Subcutaneous adipose tissue (tissue), 4 donors: Measurements from ENCODE around the gene AMN. TPM values are rescaled to one million over a fixed set of nuclear protein-coding genes. Genes with fewer than 3 reads are reported as not detected.

Experiments used
- CTCF ChIP-seq: fragments of 450-650 bp; IDR thresholded peaks from one replicate; pipeline ENCODE4 v1.5.1; 2016; ENCODE audit warnings: low read depth, mild to moderate bottlenecking, control low read depth, antibody characterized with exemption, moderate library complexity
- total RNA-seq, 4 donors: library from RNA; depleted of rRNA; stranded (reverse); fragments of >200 nt; gene quantifications; one replicate each; pipeline ENCODE4 v1.1.0, GENCODE V29; 2016

Gene AMN
- total RNA-seq, 4 donors from 2014 or later, result 0.66 to 1.9 TPM; not detected in 2

- no peak for TF ChIP-seq CTCF
These were observed 29.8 kb upstream of the AMN start for GRCh38 chr14:102892651-102893050.

GRCh38 chr14:102893452-102893851, 29.0 kb upstream of the AMN start:
- no peak for TF ChIP-seq CTCF

DNA sequence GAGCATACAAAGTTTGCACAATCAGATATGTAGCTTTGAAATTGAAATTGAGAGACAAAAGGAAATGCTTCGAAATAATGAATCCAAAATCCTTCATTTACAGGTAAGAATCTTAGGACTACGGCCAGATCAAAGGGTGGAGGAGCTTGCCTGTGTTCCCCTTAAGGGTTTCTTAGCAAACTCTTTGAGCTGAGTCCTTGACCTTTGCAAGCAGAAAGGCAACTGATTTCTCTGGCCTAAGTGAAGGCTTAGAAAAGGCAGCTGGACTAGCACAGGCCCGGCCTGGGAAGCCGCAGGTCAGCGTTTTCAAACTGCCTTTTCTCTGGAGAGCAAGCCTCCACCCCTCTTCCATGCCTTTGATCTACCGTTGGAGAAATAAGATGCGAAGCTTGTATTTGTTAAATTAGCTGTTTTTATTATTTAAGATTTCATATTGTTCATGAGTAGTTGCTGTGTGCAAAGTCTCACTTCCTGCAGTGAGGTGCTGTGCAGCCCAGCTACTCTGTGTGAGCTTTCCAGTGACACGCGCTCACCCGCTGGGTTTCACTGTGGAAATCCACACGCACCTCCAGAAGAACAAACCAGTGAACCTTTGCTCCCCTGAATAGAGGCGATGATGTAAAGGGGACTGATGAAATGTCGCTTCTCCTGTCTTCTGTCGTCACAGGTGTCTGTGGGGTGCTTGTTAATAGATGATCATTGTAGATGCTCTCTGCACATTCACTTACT, 25.0 kb upstream of the AMN start:
- no peak for TF ChIP-seq CTCF

DNA sequence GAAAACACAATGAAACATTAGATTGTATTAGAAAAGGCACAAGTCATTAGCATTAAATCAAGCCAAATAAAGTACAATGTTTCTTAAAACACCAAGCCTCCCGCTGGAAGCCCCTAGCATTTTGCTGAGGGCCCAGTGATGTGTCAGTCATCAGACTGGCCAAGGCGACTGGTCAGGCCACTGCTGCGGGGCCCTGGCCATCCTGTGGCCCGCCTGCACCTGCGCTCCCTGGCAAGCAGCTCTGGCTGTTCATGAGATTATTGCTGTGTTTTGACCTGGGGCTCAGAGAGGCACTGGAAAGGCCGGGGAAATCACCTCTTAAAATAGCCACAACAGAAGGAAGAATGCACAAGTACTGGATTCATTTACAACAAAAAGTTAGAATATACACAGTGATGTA, 24.2 kb upstream of the AMN start:
- TF ChIP-seq CTCF, result no peak

DNA sequence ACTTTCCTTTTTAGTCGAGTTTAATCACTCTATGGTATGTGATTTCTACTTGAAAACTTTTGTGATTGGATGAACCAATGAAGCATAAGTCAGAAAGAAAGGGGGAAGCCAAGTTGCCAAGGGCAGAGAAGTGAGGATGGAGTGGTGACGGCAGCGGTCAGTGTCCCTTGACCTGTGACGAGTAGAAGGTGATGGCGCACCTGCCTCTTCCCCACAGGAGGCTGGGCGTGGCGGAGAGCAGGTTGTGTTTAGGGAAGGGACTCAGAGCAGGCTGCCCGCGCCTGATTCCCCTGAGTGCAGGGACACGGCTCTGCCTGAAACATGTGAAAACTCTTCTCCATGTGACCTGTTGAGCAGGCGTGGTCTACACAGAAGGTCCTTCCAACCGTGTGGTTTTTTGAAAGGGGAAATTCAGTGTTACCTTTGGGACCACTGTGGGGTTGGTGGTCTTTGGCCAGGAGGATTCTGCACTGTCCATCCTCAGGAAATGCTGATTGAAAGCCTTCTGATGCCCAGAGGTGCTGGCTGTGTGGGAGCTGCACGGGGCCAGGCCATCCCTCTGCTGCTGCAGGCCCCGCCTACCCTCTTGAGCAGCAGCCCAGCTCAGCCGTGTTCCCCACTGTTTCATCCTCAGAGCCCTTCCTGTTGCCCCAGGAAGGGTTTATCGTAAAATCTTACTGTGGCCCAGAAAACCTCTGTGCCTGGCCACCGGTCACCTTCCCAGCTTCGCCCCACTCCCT, 23.5 kb upstream of the AMN start:
- no peak for TF ChIP-seq CTCF

DNA sequence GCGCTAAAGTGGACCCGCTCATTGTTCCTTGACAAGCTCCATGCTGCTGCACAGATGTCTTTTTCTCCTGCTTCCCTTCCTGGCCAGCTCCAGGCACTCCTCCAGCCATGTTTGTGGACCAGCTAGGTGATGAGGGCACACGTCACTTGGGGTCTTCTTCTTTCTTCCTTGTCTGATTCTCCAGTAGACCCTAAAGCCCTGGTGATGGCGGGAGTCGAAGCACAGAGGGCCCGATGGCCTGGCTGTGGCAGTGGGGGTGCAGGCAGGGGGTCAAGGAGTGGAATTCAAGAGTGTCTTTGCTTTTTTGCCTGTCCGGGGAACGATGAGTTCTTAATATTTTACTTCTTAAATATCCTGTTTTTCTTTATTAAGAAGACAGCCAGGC, 23.0 kb upstream of the AMN start:
- TF ChIP-seq CTCF, result no peak
